ENCODE results near the gene CPTP. TPM values are rescaled to one million over a fixed set of nuclear protein-coding genes. Genes with fewer than 3 reads are reported as not detected.

CPTP gene
- total and polyA plus RNA-seq, 10 of the 15 experiments (the other 5 are each of a cell fraction or from before 2014, with no cell fraction given), result 0.06 to 24.3 (median 10.0) TPM

- Histone ChIP-seq H3K4me2 (ENCODE audit: control insufficient read depth, insufficient read depth) (no peak overlapping the region), H3K27me3 (replicated peaks in 1 of 2; ENCODE audit: control insufficient read depth in 2 of 2, insufficient read depth in 2 of 2, low read length in 1 of 2) (no peaks in the 10 kb centered on the region), H4K20me1 (ENCODE audit: control insufficient read depth, insufficient read depth) (no peaks in the 10 kb centered on the region), H3K36me3 (ENCODE audit: control insufficient read depth in 2 of 2, insufficient read depth in 2 of 2, low read length in 1 of 2) (no peaks in the 10 kb centered on the region), H3K27ac (ENCODE audit: control insufficient read depth, insufficient read depth) (no peak overlapping the region), H3K79me2 (ENCODE audit: control insufficient read depth, insufficient read depth, low read length) (no peaks in the 10 kb centered on the region; the same call in 1 of the 2 replicates), H2AFZ (ENCODE audit: control insufficient read depth, low read depth, low read length) (no peak overlapping the region), H3K9me3 (replicated peaks; ENCODE audit: control insufficient read depth, insufficient read depth, low read length) (no peaks in the 10 kb centered on the region), H3K4me1 (ENCODE audit: control insufficient read depth, insufficient read depth, low read length) (peaks cover 3% of the 10 kb centered on the region), H3K4me3 (no peak overlapping the region), H3K9ac (ENCODE audit: control insufficient read depth, insufficient read depth, low read length) (no peak overlapping the region)
- BruUV-seq (replicated peaks), result no TSS peak
- in situ Hi-C loops (cut with MboI) (no loop called here), intact Hi-C loops (cut with micrococcal nuclease; ENCODE audit: unreplicated experiment) (no loop called here)
- POLR2A ChIA-PET, result no interaction called here
- TF ChIP-seq BRCA1 (IDR thresholded peaks at IDR 0.05; ENCODE audit: low read depth, low read length) (no peak), CTCF (IDR thresholded peaks at IDR 0.05 in 2 of 3, conservative IDR thresholded peaks at IDR 0.05 in 1 of 3; ENCODE audit: control insufficient read depth in 2 of 3, extremely low read depth in 1 of 3, insufficient read depth in 1 of 3, low read depth in 3 of 3, low read length in 3 of 3) (peak; percentile 51 to 72 (median 55))
- WGBS (ENCODE audit: insufficient coverage, insufficient replicate concordance, low lambda C conversion rate, missing lambda C conversion rate), result 72% methylated on average over 20 of the region's 22 CpGs
- peak; percentile 86 for ATAC-seq
- SMC1A ChIA-PET (ENCODE audit: uncharacterized antibody, unreplicated experiment), result no interaction called here
- DNase-seq (ENCODE audit: low read depth, low spot score), result no peak
- peak; percentile 35 for FAIRE-seq
- RAD21 ChIA-PET (ENCODE audit: unreplicated experiment), result no interaction called here
- CTCF ChIA-PET, result interaction anchor here (1.0 to 1.2 kb wide), 2 partner anchors 36 to 267 kb away, joined by 3 to 4 read pairs; no protein-coding TSS in a partner anchor
Observed at GRCh38 chr1:1299686-1300351, 24.8 kb upstream of the CPTP start.

- H3K36me3 ChIP-seq (ENCODE audit: control insufficient read depth in 2 of 2, insufficient read depth in 2 of 2, low read length in 1 of 2), result no peaks in the 10 kb centered on the region
- ChIA-PET SMC1A (ENCODE audit: uncharacterized antibody, unreplicated experiment) (no interaction called here), RAD21 (ENCODE audit: unreplicated experiment) (no interaction called here), POLR2A (no interaction called here), CTCF (interaction anchor here (1.0 to 1.2 kb wide), 2 partner anchors 36 to 268 kb away, joined by 3 to 4 read pairs; no protein-coding TSS in a partner anchor)
- peaks cover 8% of the 10 kb centered on the region for H3K4me1 ChIP-seq (ENCODE audit: control insufficient read depth, insufficient read depth, low read length)
- no peaks in the 10 kb centered on the region for H3K9me3 ChIP-seq (replicated peaks; ENCODE audit: control insufficient read depth, insufficient read depth, low read length)
- no peaks in the 10 kb centered on the region for H4K20me1 ChIP-seq (ENCODE audit: control insufficient read depth, insufficient read depth)
- H3K4me2 ChIP-seq (ENCODE audit: control insufficient read depth, insufficient read depth), result no peak overlapping the region
- intact Hi-C loops (cut with micrococcal nuclease; ENCODE audit: unreplicated experiment) (no loop called here), in situ Hi-C loops (cut with MboI) (no loop called here)
- H3K27me3 ChIP-seq (replicated peaks in 1 of 2; ENCODE audit: control insufficient read depth in 2 of 2, insufficient read depth in 2 of 2, low read length in 1 of 2), result no peaks in the 10 kb centered on the region
- H3K9ac ChIP-seq (ENCODE audit: control insufficient read depth, insufficient read depth, low read length), result no peak overlapping the region
- 79% methylated on average over 12 of the region's 12 CpGs for WGBS (ENCODE audit: insufficient coverage, insufficient replicate concordance, low lambda C conversion rate, missing lambda C conversion rate)
- FAIRE-seq, result no peak
- no peaks in the 10 kb centered on the region; the same call in 1 of the 2 replicates for H3K79me2 ChIP-seq (ENCODE audit: control insufficient read depth, insufficient read depth, low read length)
- no peak overlapping the region for H2AFZ ChIP-seq (ENCODE audit: control insufficient read depth, low read depth, low read length)
- BruUV-seq (replicated peaks), result no TSS peak
- H3K4me3 ChIP-seq, result no peak overlapping the region
- no peak overlapping the region for H3K27ac ChIP-seq (ENCODE audit: control insufficient read depth, insufficient read depth)
- no peak for DNase-seq (ENCODE audit: low read depth, low spot score)
- no peak; the same call in 2 of the 3 replicates for ATAC-seq
- TF ChIP-seq NRF1 (conservative IDR thresholded peaks at IDR 0.05; ENCODE audit: low read depth, low read length), result no peak
- TF ChIP-seq DPF2 (IDR thresholded peaks at IDR 0.05), result no peak
- TF ChIP-seq CHD1 (IDR thresholded peaks at IDR 0.05; ENCODE audit: low read depth, low read length), result no peak
- no peak for TF ChIP-seq CUX1 (IDR thresholded peaks at IDR 0.05; ENCODE audit: insufficient replicate concordance, low read depth, low read length)
- TF ChIP-seq RUNX3 (IDR thresholded peaks at IDR 0.05; ENCODE audit: low read length), result no peak
- no peak for TF ChIP-seq ELK1 (IDR thresholded peaks at IDR 0.05; ENCODE audit: low read depth, low read length)
Observed at GRCh38 chr1:1300352-1300739, 24.3 kb upstream of the CPTP start.

Measured in GM12878 (cell line).